IMR-90 (cell line): Measurements from ENCODE around the gene EDA. TPM values are rescaled to one million over a fixed set of nuclear protein-coding genes. Genes with fewer than 3 reads are reported as not detected.

Experiments used
- ATAC-seq: fragments of 200-7000 bp; cut with Tn5 transposase; 2 replicates; pipeline ENCODE4 v1.9.1; 2020; ENCODE audit warnings: low read depth, mild to moderate bottlenecking, moderate library complexity
- BruUV-seq: library from RNA; stranded (reverse); fragments of 400-500 nt; replicated peaks from 2 replicates; lab custom pipeline; 2021; lab: Mats Ljungman, UMichigan
- CTCF ChIA-PET: fragments of 300-600 bp; formaldehyde crosslinking; extraction: SDS; loops from one replicate; lab custom pipeline; 2021; ENCODE audit warnings: antibody characterized with exemption; lab: Yijun Ruan, JAX
- POLR2A ChIA-PET: fragments of 300-600 bp; sonication (Branson Sonifier 250); formaldehyde crosslinking; loops from one replicate; lab custom pipeline; 2022; ENCODE audit warnings: antibody characterized with exemption; ENCODE audit not compliant: unreplicated experiment; lab: Charles Lee
- DNase-seq: peaks from one replicate; pipeline ENCODE4 v3.0.0; 2013
- H2AFZ ChIP-seq: replicated peaks from 2 replicates; pipeline ENCODE3; 2013; ENCODE audit warnings: low read length, mild to moderate bottlenecking; ENCODE audit not compliant: poor library complexity
- H2AK5ac ChIP-seq: 2 replicates; pipeline ENCODE4 v1.6.1; 2013; ENCODE audit warnings: low read depth, low read length, inconsistent platforms
- H2AK9ac ChIP-seq: replicated peaks from 2 replicates; pipeline ENCODE3; 2013; ENCODE audit warnings: mild to moderate bottlenecking, low read depth, low read length, moderate library complexity; ENCODE audit not compliant: poor library complexity
- H2BK120ac ChIP-seq: 2 replicates; pipeline ENCODE4 v1.6.1; 2013; ENCODE audit warnings: low read depth, low read length, inconsistent platforms
- H2BK15ac ChIP-seq: 3 replicates; pipeline ENCODE4 v1.6.1; 2013; ENCODE audit warnings: low read depth, low read length, inconsistent platforms
- H2BK20ac ChIP-seq: 2 replicates; pipeline ENCODE4 v1.6.1; 2013; ENCODE audit warnings: low read depth, mild to moderate bottlenecking, inconsistent platforms, low read length, moderate library complexity
- H2BK5ac ChIP-seq: 2 replicates; pipeline ENCODE4 v1.6.1; 2013; ENCODE audit warnings: mild to moderate bottlenecking, low read depth, low read length, inconsistent platforms; ENCODE audit not compliant: poor library complexity, severe bottlenecking
- H3K14ac ChIP-seq: replicated peaks from 2 replicates; pipeline ENCODE4 v1.6.1; 2013; ENCODE audit warnings: low read depth, low read length, inconsistent platforms
- H3K18ac ChIP-seq: 2 replicates; pipeline ENCODE4 v1.6.1; 2013; ENCODE audit warnings: low read depth, low read length, control low read depth
- H3K23ac ChIP-seq: 2 replicates; pipeline ENCODE4 v1.6.1; 2013; ENCODE audit warnings: low read depth, low read length, inconsistent platforms
- H3K27ac ChIP-seq: 2 replicates; pipeline ENCODE4 v1.5.1; 2013; ENCODE audit warnings: mild to moderate bottlenecking, control low read depth, low read length; ENCODE audit not compliant: insufficient read depth
- H3K27me3 ChIP-seq: 2 replicates; pipeline ENCODE4 v1.6.1; 2013; ENCODE audit warnings: low read length; ENCODE audit not compliant: control insufficient read depth, insufficient read depth
- H3K36me3 ChIP-seq: 2 replicates; pipeline ENCODE4 v1.6.1; 2013; ENCODE audit warnings: low read length, mixed read lengths; ENCODE audit not compliant: control insufficient read depth, insufficient read depth
- H3K4ac ChIP-seq: 2 replicates; pipeline ENCODE4 v1.6.1; 2013; ENCODE audit warnings: low read depth, low read length, inconsistent platforms
- H3K4me1 ChIP-seq: 2 replicates; pipeline ENCODE4 v1.6.1; 2013; ENCODE audit warnings: low read length, mixed read lengths; ENCODE audit not compliant: control insufficient read depth, insufficient read depth
- H3K4me2 ChIP-seq: 2 replicates; pipeline ENCODE4 v1.6.1; 2013; ENCODE audit warnings: low read depth, mild to moderate bottlenecking, control low read depth, low read length, moderate library complexity
- H3K4me3 ChIP-seq: 2 replicates; pipeline ENCODE4 v1.5.1; 2013; ENCODE audit warnings: low read depth, mild to moderate bottlenecking, control low read depth, low read length, moderate library complexity; ENCODE audit not compliant: insufficient read depth
- H3K56ac ChIP-seq: 2 replicates; pipeline ENCODE4 v1.6.1; 2013; ENCODE audit warnings: low read length, inconsistent platforms; ENCODE audit not compliant: insufficient read depth; ENCODE audit errors: extremely low read depth
- H3K79me1 ChIP-seq, 2 experiments: 2 replicates each; pipeline ENCODE4 v1.6.1; 2013; ENCODE audit warnings: low read length in 2 of 2, inconsistent platforms in 1 of 2, low read depth in 1 of 2
- H3K9ac ChIP-seq: 2 replicates; pipeline ENCODE4 v1.6.1; 2013; ENCODE audit warnings: low read depth, low read length, control low read depth
- H3K9me1 ChIP-seq: 2 replicates; pipeline ENCODE4 v1.6.1; 2013; ENCODE audit warnings: low read length, inconsistent platforms; ENCODE audit not compliant: insufficient read depth
- H3K9me3 ChIP-seq: 2 replicates; pipeline ENCODE4 v1.6.1; 2013; ENCODE audit warnings: low read length; ENCODE audit not compliant: control insufficient read depth, insufficient read depth
- H4K20me1 ChIP-seq: 2 replicates; pipeline ENCODE4 v1.6.1; 2013; ENCODE audit warnings: low read length, inconsistent platforms; ENCODE audit not compliant: insufficient read depth
- H4K5ac ChIP-seq: 2 replicates; pipeline ENCODE4 v1.6.1; 2013; ENCODE audit warnings: mild to moderate bottlenecking, low read depth, low read length, control low read depth
- H4K8ac ChIP-seq, 2 experiments: 2 replicates each; pipeline ENCODE4 v1.6.1; 2013; ENCODE audit warnings: low read depth in 2 of 2, low read length in 2 of 2, control low read depth in 1 of 2, inconsistent platforms in 1 of 2
- H4K91ac ChIP-seq: 2 replicates; pipeline ENCODE4 v1.6.1; 2013; ENCODE audit warnings: low read depth, low read length, inconsistent platforms; ENCODE audit not compliant: insufficient read depth
- BHLHE40 ChIP-seq: fragments of 150-350 bp; IDR thresholded peaks from 2 replicates; pipeline ENCODE4 v1.6.1; 2016; ENCODE audit warnings: mild to moderate bottlenecking, low read depth, low read length
- CEBPB ChIP-seq: IDR thresholded peaks from 2 replicates; pipeline ENCODE4 v1.6.1; 2012; ENCODE audit warnings: low read depth, low read length, improper control_type of control experiment
- CHD1 ChIP-seq: IDR thresholded peaks from 2 replicates; pipeline ENCODE4 v1.6.1; 2012; ENCODE audit warnings: low read depth, low read length, improper control_type of control experiment
- CTCF ChIP-seq: conservative IDR thresholded peaks from 2 replicates; pipeline ENCODE4 v1.5.1; 2012; ENCODE audit warnings: mild to moderate bottlenecking, low read depth, low read length, improper control_type of control experiment
- FOS ChIP-seq: fragments of 150-350 bp; IDR thresholded peaks from 2 replicates; pipeline ENCODE4 v1.6.1; 2016; ENCODE audit warnings: low read depth, low read length
- MAZ ChIP-seq: IDR thresholded peaks from 2 replicates; pipeline ENCODE4 v1.6.1; 2012; ENCODE audit warnings: low read depth, mild to moderate bottlenecking, low read length, improper control_type of control experiment, moderate library complexity, borderline replicate concordance
- POLR2A ChIP-seq: IDR thresholded peaks from 2 replicates; pipeline ENCODE4 v1.6.1; 2012; ENCODE audit warnings: mild to moderate bottlenecking, low read depth, low read length
- RAD21 ChIP-seq: IDR thresholded peaks from 2 replicates; pipeline ENCODE4 v1.6.1; 2012; ENCODE audit warnings: low read length, improper control_type of control experiment
- RFX5 ChIP-seq: IDR thresholded peaks from 2 replicates; pipeline ENCODE4 v1.8.0; 2012; ENCODE audit warnings: low read depth, mild to moderate bottlenecking, low read length, moderate library complexity
- WGBS, 2 experiments: methylation state at CpG; one replicate each; pipeline versions ENCODE4 v1.1.5 to v1.1.7; 2013; ENCODE audit warnings: missing lambda C conversion rate in 2 of 2; ENCODE audit not compliant: insufficient read length in 1 of 2; ENCODE audit errors: extremely low coverage in 2 of 2; 5-methylcytosine and 5-hydroxymethylcytosine counted together
- dilution Hi-C: fragments of 300-500 bp; cut with HindIII; formaldehyde crosslinking; loops from one replicate; pipeline ENCODE4 v1.14.3; 2018; ENCODE audit warnings: low sequenced_read_pairs; ENCODE audit not compliant: unreplicated experiment
- in situ Hi-C: fragments of 300-500 bp; cut with MboI; formaldehyde crosslinking; loops from 3 replicates; pipeline ENCODE4 v1.14.3; 2019; ENCODE audit warnings: low sequenced_read_pairs, inconsistent platforms, mixed read lengths
- intact Hi-C: fragments of 100-400 bp; cut with micrococcal nuclease; formaldehyde crosslinking; loops from 2 replicates; pipeline ENCODE4 v1.10.0; 2022
- polyA plus RNA-seq, 3 experiments: library from polyadenylated mRNA; depleted of rRNA; stranded (reverse); fragments of >200 nt; gene quantifications; 2 replicates each; pipeline ENCODE4 v1.2.3, GENCODE V29; 2012; ENCODE audit warnings: low replicate concordance in 1 of 3
- total RNA-seq: library from RNA; depleted of rRNA; stranded (reverse); fragments of >200 nt; gene quantifications from 2 replicates; pipeline ENCODE4 v1.2.3, GENCODE V29; 2012
- TF ChIP-seq, protein P1 (sequence below): fragments of 150-350 bp; IDR thresholded peaks from 2 replicates; pipeline ENCODE4 v1.6.1; 2017; ENCODE audit warnings: mild to moderate bottlenecking, antibody characterized with exemption, low read length, low read depth

Gene EDA
- total and polyA plus RNA-seq, 2 of the 4 experiments (the other 2 are of a cell fraction) = under 0.01 TPM; not detected in 1

DNA sequence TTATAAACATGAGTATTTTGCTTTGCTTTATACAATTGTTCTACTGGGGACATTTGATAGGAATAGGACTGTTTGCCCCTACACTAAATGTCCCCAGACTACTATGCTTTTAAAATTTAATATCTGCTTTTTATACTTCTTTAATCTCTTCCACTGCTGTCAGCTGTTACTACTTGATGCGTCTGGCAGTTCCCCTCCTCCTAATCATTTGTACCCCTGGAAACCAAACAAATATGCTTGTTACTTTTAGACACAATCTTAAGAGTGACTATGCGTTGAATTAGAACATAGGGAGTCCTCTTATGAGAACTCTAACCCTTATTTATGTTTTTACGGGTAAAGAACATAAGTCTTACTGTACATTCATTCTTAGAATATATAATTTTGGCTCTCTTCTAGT lies 145.7 kb downstream of the EDA start:
- H3K14ac ChIP-seq = no peak overlapping the region
- H3K4ac ChIP-seq = no peak overlapping the region
- TF ChIP-seq POLR2A = no peak
- TF ChIP-seq, protein P1, sequence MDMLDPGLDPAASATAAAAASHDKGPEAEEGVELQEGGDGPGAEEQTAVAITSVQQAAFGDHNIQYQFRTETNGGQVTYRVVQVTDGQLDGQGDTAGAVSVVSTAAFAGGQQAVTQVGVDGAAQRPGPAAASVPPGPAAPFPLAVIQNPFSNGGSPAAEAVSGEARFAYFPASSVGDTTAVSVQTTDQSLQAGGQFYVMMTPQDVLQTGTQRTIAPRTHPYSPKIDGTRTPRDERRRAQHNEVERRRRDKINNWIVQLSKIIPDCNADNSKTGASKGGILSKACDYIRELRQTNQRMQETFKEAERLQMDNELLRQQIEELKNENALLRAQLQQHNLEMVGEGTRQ = no peak
- TF ChIP-seq BHLHE40 = no peak
- no peak for TF ChIP-seq RFX5
- TF ChIP-seq CHD1 = no peak
- TF ChIP-seq MAZ = no peak
- TF ChIP-seq CEBPB = no peak
- TF ChIP-seq CTCF = no peak
- no peak for TF ChIP-seq RAD21
- TF ChIP-seq FOS = no peak
- H3K9me3 ChIP-seq = no peaks in the 10 kb centered on the region
- WGBS, 2 experiments = no CpG with 5 or more reads among the region's 3 CpGs
- no peak for ATAC-seq
- H3K4me1 ChIP-seq = no peaks in the 10 kb centered on the region
- H3K27me3 ChIP-seq = peaks cover 1% of the 10 kb centered on the region; the same call in 1 of the 2 replicates
- no peaks in the 10 kb centered on the region for H3K79me1 ChIP-seq
- H3K36me3 ChIP-seq = no peaks in the 10 kb centered on the region
- no peak overlapping the region for H4K8ac ChIP-seq
- H3K56ac ChIP-seq = no peak overlapping the region
- no peak overlapping the region for H3K27ac ChIP-seq
- no peak overlapping the region for H2BK120ac ChIP-seq
- no peak overlapping the region for H3K4me3 ChIP-seq
- no peak overlapping the region for H2AK9ac ChIP-seq
- no peak overlapping the region for H3K4me2 ChIP-seq
- no peak overlapping the region for H3K23ac ChIP-seq
- no peaks in the 10 kb centered on the region for H3K9me1 ChIP-seq
- POLR2A ChIA-PET = no interaction called here
- BruUV-seq = no TSS peak
- dilution Hi-C loops = no loop called here
- no peak for DNase-seq
- CTCF ChIA-PET = no interaction called here
- intact Hi-C loops = no loop called here
- no peak overlapping the region for H3K9ac ChIP-seq
- in situ Hi-C loops = no loop called here
- no peak overlapping the region for H4K5ac ChIP-seq
- no peaks in the 10 kb centered on the region for H4K20me1 ChIP-seq
- H3K18ac ChIP-seq = no peak overlapping the region
- H2AK5ac ChIP-seq = no peak overlapping the region
- H2BK20ac ChIP-seq = no peak overlapping the region
- no peak overlapping the region for H2BK15ac ChIP-seq
- no peak overlapping the region for H2BK5ac ChIP-seq
- H2AFZ ChIP-seq = no peak overlapping the region
- no peak overlapping the region for H4K91ac ChIP-seq
